Activated CD4-positive, alpha-beta T cell treated with anti-CD3 and anti-CD28 coated beads, Interleukin-2, amount 50 U/mL, for 24 hours (primary cell): ENCODE data around the gene STAT5A.
"Not testable (repeated sequence)": the region's sequence is repeated elsewhere in the genome, so short reads cannot be mapped to it uniquely, and the experiment has no call there.

Experiments used
- DNase-seq, 2 donors: peaks; one replicate each; pipeline ENCODE4 v3.0.0-alpha.2; 2020; ENCODE audit warnings: low read depth in 1 of 2, low spot score in 1 of 2

STAT5A gene

GRCh38 chr17:42287977-42288802 lies at the start of gene STAT5A:
Gene STAT5A, plus strand, starts transcription at chr17:42288498. Its CDS starts 914 bp downstream, at chr17:42289412.
- peak in 1 of 2 donors; percentile 52 for DNase-seq

GRCh38 chr17:42239576-42239975 lies 48.7 kb upstream of the STAT5A start:
- DNase-seq, result not testable (repeated sequence)

GRCh38 chr17:42240201-42240600 lies 48.1 kb upstream of the STAT5A start:
- no peak for DNase-seq

GRCh38 chr17:42240863-42241262 lies 47.4 kb upstream of the STAT5A start:
- DNase-seq, result not testable (repeated sequence)

GRCh38 chr17:42241871-42242270 lies 46.4 kb upstream of the STAT5A start:
- DNase-seq, result no peak

GRCh38 chr17:42243493-42243982 lies 44.8 kb upstream of the STAT5A start:
- no peak for DNase-seq

GRCh38 chr17:42244116-42244515 lies 44.2 kb upstream of the STAT5A start:
- not testable (repeated sequence) for DNase-seq

GRCh38 chr17:42245183-42245582 lies 43.1 kb upstream of the STAT5A start:
- not testable (repeated sequence) for DNase-seq

- no peak for DNase-seq
Observed at GRCh38 chr17:42246515-42246914, 41.8 kb upstream of the STAT5A start.

GRCh38 chr17:42247734-42248133 lies 40.6 kb upstream of the STAT5A start:
- DNase-seq, result no peak

- DNase-seq, result peak; percentile 41 to 76
Observed at GRCh38 chr17:42248351-42249179, 39.7 kb upstream of the STAT5A start.

GRCh38 chr17:42249681-42250446 lies 38.4 kb upstream of the STAT5A start:
- DNase-seq, result peak in 1 of 2 donors; percentile 32

- DNase-seq, result no peak
Observed at GRCh38 chr17:42251115-42251514, 37.2 kb upstream of the STAT5A start.

GRCh38 chr17:42252597-42253550 lies 35.4 kb upstream of the STAT5A start:
- DNase-seq, result no peak

GRCh38 chr17:42253578-42253977 lies 34.7 kb upstream of the STAT5A start:
- DNase-seq, result no peak

GRCh38 chr17:42255445-42255844 lies 32.9 kb upstream of the STAT5A start:
- no peak for DNase-seq

- no peak for DNase-seq
Observed at GRCh38 chr17:42260318-42260717, 28.0 kb upstream of the STAT5A start.

- not testable (repeated sequence) for DNase-seq
Observed at GRCh38 chr17:42264366-42264765, 23.9 kb upstream of the STAT5A start.

- no peak for DNase-seq
Observed at GRCh38 chr17:42266462-42266861, 21.8 kb upstream of the STAT5A start.
